Stimulated activated CD8-positive, alpha-beta memory T cell treated with anti-CD3 and anti-CD28 coated beads, Interleukin-7, amount 100 ng/mL, for 1 hour (primary cell): ENCODE measurements around the gene CAVIN2.

Experiments
- DNase-seq, 2 donors: peaks; one replicate each; pipeline ENCODE4 v3.0.0-alpha.2; 2020; ENCODE audit warnings: low read depth in 2 of 2

Gene CAVIN2

DNA sequence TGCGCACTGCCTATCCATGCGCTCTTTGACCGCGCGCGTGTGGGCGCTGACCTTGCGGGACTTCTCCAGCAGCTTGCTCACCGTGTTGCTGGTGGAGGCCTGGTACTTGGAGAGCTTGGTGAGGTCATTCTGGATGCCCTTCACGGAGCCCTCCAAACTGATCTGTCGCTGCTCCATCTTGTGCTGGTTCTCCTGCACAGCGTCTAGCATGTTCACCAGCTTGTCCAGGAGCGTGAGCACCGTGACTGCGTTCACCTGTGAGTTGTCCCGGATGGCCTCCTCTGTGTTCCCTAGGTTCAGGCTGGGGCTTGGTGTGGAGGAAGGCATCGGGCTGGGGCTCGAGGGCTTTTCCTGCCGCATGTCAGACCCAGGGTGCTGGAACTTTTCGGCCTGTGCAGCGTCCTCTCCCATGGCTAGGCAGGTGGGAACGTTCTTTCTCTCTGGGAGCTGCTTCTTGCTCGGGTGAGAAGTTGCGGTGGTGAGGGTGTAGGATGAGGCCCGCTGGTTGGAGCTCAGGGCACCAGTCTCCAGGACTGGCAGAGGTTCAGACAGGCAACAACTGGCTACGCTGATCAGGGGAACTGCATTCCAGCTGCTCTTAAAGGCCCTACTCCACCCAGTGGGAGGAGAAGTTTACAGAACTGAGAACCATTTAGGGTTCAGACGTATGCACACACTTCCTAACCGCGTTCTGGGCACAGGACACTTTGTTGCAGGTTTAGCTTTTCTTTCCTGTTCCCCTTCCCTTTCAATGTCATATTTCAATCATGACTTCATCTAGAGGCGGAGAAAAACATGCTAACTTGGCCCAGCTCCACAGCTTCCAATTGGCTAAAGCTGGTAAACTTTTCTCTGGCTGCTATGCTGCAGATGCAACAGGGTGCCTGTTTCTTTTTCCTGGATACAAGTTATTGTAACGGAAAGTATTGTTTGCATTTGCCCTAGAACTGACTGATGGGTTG, at the start of gene CAVIN2:
CAVIN2 (minus strand) TSS at position 574 of the 962 bp plus-strand sequence; CDS start at position 411, 163 bp downstream.
- DNase-seq, result no peak

DNA sequence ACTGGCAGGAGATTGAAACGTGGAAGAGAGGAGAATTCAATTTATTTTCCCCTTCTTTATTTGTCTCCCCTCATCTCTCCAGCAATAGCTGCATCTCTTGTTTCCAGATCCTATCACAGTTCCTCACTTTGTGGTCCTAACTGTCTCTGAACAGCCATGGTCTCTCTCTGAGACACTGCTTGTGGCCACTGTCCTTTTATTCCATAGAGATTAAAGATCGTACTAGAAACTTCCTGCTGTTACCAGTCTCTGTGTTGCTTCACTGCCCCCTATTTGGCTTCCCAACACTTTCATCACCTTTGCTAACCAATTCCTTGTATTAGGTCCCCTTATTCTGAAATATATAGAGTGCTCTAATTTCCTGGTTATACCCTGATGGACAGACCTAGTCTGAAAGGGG, 48.9 kb upstream of the CAVIN2 start:
- no peak for DNase-seq

- DNase-seq, result no peak
These were observed 48.3 kb upstream of the CAVIN2 start for GRCh38 chr2:191895195-191895594.

DNA sequence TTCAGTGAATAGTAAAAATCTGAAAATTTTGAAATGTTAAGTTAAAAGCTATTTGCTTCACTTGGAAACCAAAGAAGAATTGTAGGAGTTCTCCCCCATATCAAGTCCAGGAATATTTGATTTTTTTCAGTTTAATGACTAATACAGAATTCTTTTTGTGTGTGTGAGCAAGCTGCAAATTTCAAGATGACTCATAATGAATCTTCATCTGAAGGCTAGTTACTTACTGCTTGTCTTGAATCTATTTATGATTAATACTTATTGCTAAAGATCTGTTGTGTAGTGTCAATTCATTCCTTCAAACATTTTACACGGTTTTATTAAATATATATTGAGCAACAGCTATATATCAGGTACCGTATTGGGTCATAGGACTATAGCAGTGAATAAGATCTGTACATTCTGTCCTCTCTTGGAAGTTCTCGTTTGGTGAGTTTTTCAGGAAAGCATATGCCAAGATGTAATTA, 47.8 kb upstream of the CAVIN2 start:
- DNase-seq, result no peak

DNA sequence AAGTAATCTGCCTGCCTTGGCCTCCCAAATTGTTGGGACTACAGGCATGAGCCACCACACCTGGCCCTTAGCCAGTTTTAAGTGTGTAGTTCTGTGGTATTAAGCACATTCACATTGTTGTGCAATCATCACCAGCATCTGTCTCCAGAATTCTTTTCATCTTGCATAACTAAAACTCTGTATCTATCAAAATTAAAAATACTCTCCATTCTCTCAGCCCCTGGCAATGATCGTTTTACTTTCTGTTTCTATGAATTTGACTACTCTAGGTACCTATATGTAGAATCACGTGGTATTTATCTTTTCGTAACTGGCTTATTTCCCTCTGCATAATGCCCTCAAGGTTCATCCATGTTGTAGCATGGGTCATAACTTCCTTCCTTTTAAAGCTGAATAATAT, 45.5 kb upstream of the CAVIN2 start:
- no peak for DNase-seq

DNA sequence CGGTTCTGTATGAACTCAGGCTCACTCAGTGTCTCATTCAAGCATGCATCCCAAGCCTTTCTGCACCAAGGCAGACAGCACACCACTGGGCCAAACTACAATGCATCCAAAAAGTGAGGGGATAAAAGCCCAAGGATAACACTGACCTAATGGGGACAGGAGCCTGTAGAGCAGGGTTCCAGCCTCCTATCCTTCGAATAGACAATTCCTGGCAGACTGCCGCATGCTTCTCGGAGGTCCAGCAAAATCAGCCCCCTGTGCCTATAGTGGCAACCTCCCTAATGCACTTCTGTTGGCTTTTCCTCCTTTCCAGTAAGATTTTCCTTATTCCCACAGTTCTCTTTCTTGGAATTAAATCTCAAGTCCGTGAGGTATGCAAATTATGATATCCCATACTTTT, 44.8 kb upstream of the CAVIN2 start:
- DNase-seq, result no peak

- no peak for DNase-seq
These were observed 43.0 kb upstream of the CAVIN2 start for GRCh38 chr2:191889931-191890330.

DNA sequence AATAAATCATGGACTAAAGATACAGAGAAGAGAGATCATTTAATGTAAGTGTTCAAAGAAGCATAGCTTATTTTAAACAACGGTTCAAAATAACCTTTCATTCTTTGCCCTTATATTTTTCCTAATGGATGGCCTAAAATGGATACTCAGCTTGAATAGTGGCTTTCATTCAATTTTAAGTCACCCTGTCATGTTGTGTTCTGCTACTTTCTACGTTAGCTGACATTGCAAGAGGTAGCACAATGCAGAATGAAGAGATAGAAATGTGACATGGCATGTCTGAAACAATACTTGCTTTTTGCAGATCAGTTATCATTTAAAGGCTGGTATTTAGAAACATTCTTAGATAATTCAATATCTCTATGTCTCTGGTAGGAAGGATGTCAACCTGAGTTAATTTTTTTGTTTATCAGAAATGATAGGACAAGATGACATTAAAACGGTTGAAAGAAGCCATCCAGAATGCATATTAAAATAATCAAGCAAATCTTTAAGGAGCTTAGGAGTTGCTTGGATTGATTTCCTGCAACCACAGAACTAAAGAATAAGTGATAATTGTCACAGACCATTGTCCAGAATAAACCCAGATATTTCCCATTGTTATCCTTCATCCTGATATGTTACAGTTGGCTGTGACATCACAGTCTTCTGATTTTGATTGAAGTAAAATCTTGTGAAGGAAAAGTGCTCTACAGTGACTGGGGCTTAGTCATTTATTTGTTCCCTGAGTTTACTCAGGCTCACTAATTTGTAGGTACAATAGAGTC, 41.7 kb upstream of the CAVIN2 start:
- DNase-seq, result no peak

DNA sequence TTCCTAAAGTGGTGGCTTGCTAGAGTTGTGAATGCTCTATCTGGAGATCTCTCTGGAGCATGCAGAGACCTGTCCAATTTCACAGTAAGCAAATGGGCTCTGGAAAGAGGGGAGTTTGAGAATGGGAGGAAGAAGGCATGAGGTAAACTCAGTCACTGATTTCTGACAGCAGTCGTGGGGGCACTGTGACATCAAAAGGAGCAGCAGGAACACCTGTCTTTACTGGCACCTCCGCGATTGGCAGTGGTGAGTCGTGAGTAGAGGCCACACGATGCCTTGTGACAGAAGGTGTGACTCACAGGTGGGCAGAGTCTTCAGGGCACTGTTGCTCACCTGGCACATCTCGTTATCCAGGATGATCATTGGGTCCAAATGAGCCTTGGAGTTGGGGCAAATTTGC, 38.8 kb upstream of the CAVIN2 start:
- DNase-seq, result no peak

DNA sequence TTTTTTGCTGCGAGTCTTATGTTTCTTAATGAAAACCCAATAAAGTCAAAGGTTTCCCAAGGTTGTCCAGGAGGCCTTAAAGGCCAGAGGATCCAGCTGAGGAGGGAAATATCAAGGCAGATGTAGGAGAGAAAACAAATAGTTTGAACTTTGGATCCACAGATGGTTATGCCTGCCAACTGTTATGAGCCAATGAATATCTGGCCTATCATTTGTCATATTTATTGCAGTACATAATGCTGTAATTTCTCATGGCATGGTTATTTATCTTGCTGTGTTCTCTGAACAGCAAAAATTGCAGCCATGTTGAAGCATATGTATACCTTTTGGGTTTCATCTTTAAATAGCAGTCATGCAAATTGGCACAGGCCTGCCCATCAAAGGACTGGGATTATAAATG, 38.2 kb upstream of the CAVIN2 start:
- no peak for DNase-seq

DNA sequence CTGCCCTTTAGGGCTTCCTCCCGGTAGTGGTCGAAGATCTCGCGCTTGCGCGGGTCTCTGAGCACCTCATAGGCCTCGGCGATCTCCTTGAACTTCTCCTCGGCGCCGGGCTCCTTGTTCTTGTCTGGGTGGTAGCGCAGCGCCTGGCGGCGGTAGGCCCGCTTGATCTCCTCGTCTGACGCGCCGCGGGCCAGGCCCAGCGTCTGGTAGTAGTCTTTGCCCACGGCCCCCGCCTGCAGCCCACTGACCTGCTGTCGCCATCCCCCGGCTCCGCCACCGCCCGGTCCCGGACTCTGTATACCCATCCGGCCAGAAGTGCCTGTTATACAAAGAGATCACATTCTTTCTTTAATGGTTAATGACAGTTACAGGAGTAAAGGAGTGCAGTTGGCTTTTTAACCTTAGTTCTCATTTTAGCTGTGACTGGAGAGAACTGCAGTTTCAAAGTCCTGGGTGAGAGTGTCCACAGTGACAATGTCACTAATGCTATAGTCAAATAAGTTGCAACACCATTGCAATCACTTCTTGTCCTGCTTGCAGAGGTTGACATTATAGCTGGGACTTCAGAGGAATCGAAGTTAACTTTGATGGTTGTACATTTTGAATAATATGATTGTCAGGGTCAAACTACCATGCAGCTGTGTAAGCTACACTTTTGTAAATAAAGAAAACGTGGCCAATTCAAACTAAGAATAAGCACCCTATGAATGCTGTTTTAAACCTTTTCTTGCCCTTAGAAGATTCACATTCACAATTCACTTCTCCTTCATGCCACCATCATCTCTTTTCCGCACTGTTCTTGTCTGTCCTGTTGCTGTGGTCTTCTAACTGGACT, 35.3 kb upstream of the CAVIN2 start:
- no peak for DNase-seq

DNA sequence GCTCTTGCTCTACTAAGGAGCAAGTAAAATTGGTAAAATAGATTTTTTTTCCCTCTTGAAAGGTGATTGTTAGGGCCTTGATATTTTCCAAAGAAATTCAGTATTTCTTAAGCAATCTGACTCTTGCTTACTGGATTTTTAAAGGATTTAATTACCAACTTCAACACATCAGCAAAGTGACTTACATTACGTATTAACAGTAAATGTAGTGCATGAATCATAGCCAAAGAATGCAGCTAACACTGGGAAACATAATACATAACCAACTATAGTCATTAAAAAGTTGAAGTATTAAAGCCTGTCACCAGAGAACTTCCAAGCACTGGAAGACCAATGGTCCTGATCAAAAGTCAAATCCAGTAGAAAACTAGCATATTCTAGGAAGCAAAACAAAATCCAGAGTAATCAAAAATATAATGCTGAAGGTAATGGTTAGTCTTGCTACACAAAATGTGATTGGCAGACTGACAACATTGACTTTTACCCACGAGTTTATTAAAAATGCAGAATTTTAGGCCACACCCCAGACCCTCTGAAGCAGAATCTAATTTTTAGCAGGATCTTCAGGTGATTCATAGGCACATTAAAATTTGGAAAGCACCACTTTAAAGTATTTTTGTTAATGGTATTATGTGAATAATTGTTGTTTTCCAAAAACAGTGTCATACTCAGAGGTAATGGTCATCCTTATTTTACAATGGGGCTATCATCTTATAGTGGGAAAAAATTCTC, 31.8 kb upstream of the CAVIN2 start:
- no peak for DNase-seq

- DNase-seq, result no peak
These were observed 31.0 kb upstream of the CAVIN2 start for GRCh38 chr2:191877875-191878274.

GRCh38 chr2:191875859-191876258, 29.0 kb upstream of the CAVIN2 start:
- no peak for DNase-seq

GRCh38 chr2:191870744-191871143, 23.9 kb upstream of the CAVIN2 start:
- DNase-seq, result no peak

DNA sequence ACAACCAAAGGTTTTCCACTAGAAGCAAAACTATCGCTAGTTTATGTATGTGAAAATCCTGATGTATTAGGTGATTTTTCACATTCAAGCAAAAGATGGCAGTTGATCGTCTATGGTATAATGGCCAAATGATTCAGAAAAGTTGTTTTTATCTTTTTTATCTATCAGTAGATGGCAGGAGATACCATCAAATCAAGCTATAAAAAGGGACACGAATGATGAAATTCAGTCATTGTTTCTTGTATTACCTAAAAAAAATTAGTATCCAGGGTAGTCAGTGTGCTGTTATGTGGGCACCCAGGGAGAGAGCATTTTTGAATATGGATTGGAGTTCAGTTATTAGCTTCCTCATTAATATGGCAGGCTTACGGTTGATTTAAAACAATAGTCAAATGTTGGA, 22.9 kb upstream of the CAVIN2 start:
- no peak for DNase-seq

GRCh38 chr2:191869178-191869577, 22.3 kb upstream of the CAVIN2 start:
- DNase-seq, result no peak

DNA sequence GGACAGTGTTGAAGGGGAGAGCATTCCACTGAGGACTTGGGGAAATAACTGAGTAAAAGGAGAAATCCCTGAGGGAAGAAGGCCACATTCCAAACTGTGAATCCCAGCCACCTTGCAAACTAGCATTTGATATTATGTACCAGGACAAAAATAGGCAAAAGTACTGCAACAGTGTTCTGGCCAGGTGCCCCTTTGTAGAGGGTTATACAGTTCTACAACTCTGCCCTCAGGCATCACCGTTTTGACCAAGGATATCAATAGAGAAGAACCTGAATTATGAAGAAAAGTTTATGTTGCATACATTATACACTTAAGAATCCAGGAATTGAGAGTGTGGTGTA, 20.6 kb upstream of the CAVIN2 start:
- DNase-seq, result no peak

DNA sequence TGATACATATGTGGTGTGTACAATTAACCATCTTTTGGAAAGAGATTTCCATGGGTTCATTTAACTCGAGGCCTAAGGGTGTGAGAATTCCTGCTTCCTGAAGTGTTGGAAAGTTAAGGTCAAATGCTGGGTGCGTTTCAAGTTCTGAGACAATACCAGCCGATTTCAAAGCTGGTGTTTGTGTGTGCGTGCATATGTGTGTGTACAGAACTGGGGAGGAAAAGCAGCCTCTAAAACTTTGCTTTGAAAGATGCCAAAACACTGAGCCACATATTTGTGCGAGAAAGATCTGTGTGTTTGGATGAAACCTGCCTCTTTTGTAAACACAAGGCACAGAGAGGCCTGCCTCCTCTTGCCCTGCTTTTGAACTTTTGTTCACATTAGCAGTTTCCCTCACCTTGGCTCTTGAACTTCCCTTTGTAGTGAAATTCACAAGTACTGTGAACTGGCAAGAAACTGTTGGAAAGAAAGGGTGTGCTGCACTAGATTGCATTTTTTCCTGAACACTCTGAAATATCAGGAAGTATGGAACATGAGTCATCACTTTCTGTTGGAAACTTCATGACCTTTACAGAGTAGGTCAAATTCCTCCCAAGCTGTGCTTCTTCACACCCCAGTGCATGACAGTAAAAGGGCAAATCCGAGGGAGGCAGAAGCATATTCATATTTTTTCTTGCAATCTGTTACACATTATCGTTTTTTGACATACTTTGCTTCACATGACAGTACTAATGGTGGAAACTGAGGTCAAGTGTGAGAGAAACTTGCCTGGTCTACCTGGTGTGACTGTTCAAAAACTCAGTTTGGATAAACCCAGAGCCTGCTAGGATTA, 20.0 kb upstream of the CAVIN2 start:
- no peak for DNase-seq

- no peak for DNase-seq
These were observed 19.3 kb upstream of the CAVIN2 start for GRCh38 chr2:191866195-191866594.
